Keratinocyte (primary cell): Measurements from ENCODE around the gene LILRA6. TPM values are rescaled to one million over a fixed set of nuclear protein-coding genes. Genes with fewer than 3 reads are reported as not detected.
"Not testable (repeated sequence)": the region's sequence is repeated elsewhere in the genome, so short reads cannot be mapped to it uniquely, and the experiment has no call there.

Experiments used
- DNase-seq: peaks from one replicate; pipeline ENCODE4 v3.0.0-alpha.2; 2011; ENCODE audit warnings: low read depth, missing footprints, low spot score
- FAIRE-seq: peaks from 2 replicates; lab custom pipeline; 2011; peaks lifted over from hg19 to GRCh38; lab: Jason Lieb, UNC
- H2AFZ ChIP-seq: 2 replicates; pipeline ENCODE4 v1.6.0; 2012; ENCODE audit warnings: low read length, control low read depth, inconsistent platforms; ENCODE audit not compliant: control insufficient read depth
- H3K27ac ChIP-seq: 2 replicates; pipeline ENCODE4 v1.5.1; 2011; ENCODE audit warnings: low read length; ENCODE audit not compliant: control insufficient read depth, insufficient read depth
- H3K27me3 ChIP-seq: 3 replicates; pipeline ENCODE4 v1.6.0; 2011; ENCODE audit warnings: low read length; ENCODE audit not compliant: control insufficient read depth, insufficient read depth; ENCODE audit errors: extremely low read depth
- H3K36me3 ChIP-seq, 2 experiments: 2 replicates in 1 of 2; 3 replicates in 1 of 2; pipeline ENCODE4 v1.5.1; 2011; ENCODE audit warnings: low read length in 2 of 2, mild to moderate bottlenecking in 1 of 2; ENCODE audit not compliant: control insufficient read depth in 2 of 2, insufficient read depth in 2 of 2; ENCODE audit errors: extremely low read depth in 1 of 2
- H3K4me1 ChIP-seq: 3 replicates; pipeline ENCODE4 v1.5.1; 2011; ENCODE audit warnings: low read length; ENCODE audit not compliant: control insufficient read depth, insufficient read depth; ENCODE audit errors: extremely low read depth
- H3K4me2 ChIP-seq: 3 replicates; pipeline ENCODE4 v1.6.0; 2011; ENCODE audit warnings: low read depth, low read length; ENCODE audit not compliant: control insufficient read depth, insufficient read depth; ENCODE audit errors: extremely low read depth
- H3K4me3 ChIP-seq, 3 experiments: fragments of 200-600 bp in 1 of 3; sonication (generic) in 1 of 3; 2 replicates in 2 of 3; 3 replicates in 1 of 3; pipeline ENCODE4 v1.5.1; 2011 to 2016; ENCODE audit warnings: low read length in 3 of 3, mild to moderate bottlenecking in 3 of 3, control low read depth in 2 of 3, inconsistent platforms in 1 of 3, low read depth in 1 of 3, mixed read lengths in 1 of 3, mixed run types in 1 of 3, moderate library complexity in 1 of 3; ENCODE audit not compliant: control insufficient read depth in 2 of 3, insufficient read depth in 2 of 3; ENCODE audit errors: extremely low read depth in 1 of 3
- H3K79me2 ChIP-seq: 2 replicates; pipeline ENCODE4 v1.6.0; 2012; ENCODE audit warnings: low read length; ENCODE audit not compliant: control insufficient read depth, insufficient read depth
- H3K9ac ChIP-seq: 3 replicates; pipeline ENCODE4 v1.6.0; 2011; ENCODE audit warnings: low read length; ENCODE audit not compliant: control insufficient read depth, insufficient read depth; ENCODE audit errors: extremely low read depth
- H3K9me1 ChIP-seq: 3 replicates; pipeline ENCODE4 v1.6.0; 2011; ENCODE audit warnings: low read length; ENCODE audit not compliant: control insufficient read depth, insufficient read depth; ENCODE audit errors: extremely low read depth
- H3K9me3 ChIP-seq: 2 replicates; pipeline ENCODE4 v1.5.1; 2012; ENCODE audit warnings: low read depth, low read length; ENCODE audit not compliant: control insufficient read depth
- H4K20me1 ChIP-seq: 3 replicates; pipeline ENCODE4 v1.6.0; 2011; ENCODE audit warnings: low read length; ENCODE audit not compliant: control insufficient read depth, insufficient read depth; ENCODE audit errors: extremely low read depth
- EZH2 ChIP-seq: IDR thresholded peaks from one replicate; pipeline ENCODE4 v1.6.1; 2012; ENCODE audit warnings: inconsistent platforms, mild to moderate bottlenecking, low read length, moderate library complexity
- dilution Hi-C: fragments of 300-500 bp; cut with MboI; formaldehyde crosslinking; loops from one replicate; pipeline ENCODE4 v1.7.0; 2020; ENCODE audit warnings: low sequenced_read_pairs; ENCODE audit not compliant: extremely low pct_ligation_motif_present
- polyA plus RNA-seq, 5 experiments: library from polyadenylated mRNA; depleted of rRNA in 3 of 5; stranded (reverse) in 3 of 5; stranded (forward) in 1 of 5; unstranded in 1 of 5; fragments of >200 nt; gene quantifications; 1 replicate in 1 of 5; 2 replicates in 3 of 5; 3 replicates in 1 of 5; pipeline versions ENCODE4 v1.2.1 to v1.2.3, GENCODE V29; 2011 to 2012; ENCODE audit warnings: missing spikeins in 2 of 5, low read depth in 1 of 5, low replicate concordance in 1 of 5
- TF ChIP-seq, protein P1 (sequence below), 3 experiments: IDR thresholded peaks in 1 of 3; conservative IDR thresholded peaks in 1 of 3; optimal IDR thresholded peaks in 1 of 3; 2 replicates in 2 of 3; 3 replicates in 1 of 3; pipeline versions ENCODE3 to v1.5.1; 2011; ENCODE audit warnings: low read length in 3 of 3, mild to moderate bottlenecking in 3 of 3, moderate library complexity in 2 of 3, control low read depth in 1 of 3, inconsistent platforms in 1 of 3; ENCODE audit not compliant: insufficient read depth in 2 of 3; ENCODE audit errors: extremely low read depth in 1 of 3

LILRA6 gene
- polyA plus RNA-seq, 1 donor (not counting 4 experiments of a cell fraction or from before 2014, with no cell fraction given), result not detected

DNA sequence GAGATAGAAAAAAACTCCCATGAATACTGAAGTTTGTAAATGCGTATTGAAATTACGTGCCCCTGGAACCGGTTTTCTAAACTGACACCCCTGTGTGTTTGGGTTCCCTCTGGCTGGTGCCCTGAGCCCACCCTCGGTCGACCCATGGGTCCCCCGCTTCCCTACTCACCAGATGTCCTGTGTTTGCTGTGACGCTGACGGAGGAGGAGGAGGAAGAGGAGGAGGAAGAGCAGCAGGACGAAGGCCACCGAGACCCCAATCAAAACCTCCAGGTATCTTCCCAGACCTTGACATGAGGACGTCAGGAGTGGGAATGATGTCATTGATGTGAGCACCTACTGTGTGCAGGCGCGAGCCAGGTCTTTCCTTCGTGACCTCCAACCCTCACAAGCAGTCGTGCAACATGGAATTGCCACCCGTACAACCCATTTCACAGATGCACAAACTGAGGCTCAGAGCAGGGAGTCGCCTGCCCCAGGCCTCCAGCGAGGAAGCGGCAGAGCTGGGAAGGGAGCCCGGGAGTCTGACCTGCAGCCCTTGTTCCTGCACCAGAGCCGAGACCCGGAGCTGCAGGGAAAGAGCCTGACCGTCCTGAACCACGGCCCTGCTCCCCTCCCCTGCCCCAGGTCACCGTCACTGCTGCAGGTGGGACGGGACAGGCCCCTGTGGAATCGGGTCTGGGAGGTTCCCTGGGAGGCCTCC, 23.5 kb downstream of the LILRA6 start:
- H3K27ac ChIP-seq, result no peak overlapping the region

DNA sequence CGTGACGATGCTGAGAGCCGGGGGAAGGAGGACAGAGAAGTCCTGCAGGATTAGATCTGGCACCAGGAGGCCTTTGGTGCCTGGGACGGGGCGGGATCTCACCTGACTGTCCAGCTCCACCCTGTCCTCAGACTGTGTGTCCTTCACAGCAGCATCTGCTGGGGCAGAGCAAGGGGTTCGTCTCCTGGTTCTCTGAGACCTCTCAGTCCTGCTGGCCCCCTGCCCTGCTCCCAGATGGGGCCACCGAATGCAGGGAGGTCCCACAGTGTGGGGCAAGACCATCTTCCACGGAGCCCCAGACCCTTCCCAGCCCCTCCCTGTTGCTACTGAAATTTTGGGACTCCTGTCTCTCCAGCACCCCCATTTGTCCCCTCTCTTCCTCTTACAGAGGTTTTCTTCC, 24.3 kb downstream of the LILRA6 start:
- no peak for TF ChIP-seq EZH2
- TF ChIP-seq, protein P1, sequence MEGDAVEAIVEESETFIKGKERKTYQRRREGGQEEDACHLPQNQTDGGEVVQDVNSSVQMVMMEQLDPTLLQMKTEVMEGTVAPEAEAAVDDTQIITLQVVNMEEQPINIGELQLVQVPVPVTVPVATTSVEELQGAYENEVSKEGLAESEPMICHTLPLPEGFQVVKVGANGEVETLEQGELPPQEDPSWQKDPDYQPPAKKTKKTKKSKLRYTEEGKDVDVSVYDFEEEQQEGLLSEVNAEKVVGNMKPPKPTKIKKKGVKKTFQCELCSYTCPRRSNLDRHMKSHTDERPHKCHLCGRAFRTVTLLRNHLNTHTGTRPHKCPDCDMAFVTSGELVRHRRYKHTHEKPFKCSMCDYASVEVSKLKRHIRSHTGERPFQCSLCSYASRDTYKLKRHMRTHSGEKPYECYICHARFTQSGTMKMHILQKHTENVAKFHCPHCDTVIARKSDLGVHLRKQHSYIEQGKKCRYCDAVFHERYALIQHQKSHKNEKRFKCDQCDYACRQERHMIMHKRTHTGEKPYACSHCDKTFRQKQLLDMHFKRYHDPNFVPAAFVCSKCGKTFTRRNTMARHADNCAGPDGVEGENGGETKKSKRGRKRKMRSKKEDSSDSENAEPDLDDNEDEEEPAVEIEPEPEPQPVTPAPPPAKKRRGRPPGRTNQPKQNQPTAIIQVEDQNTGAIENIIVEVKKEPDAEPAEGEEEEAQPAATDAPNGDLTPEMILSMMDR (optimal IDR thresholded peaks at IDR 0.05 in 1 of 3, IDR thresholded peaks at IDR 0.05 in 1 of 3, conservative IDR thresholded peaks at IDR 0.05 in 1 of 3; ENCODE audit: extremely low read depth in 1 of 3, insufficient read depth in 2 of 3, low read length in 3 of 3), result no peak
- H3K4me3 ChIP-seq, result no peak overlapping the region
- no peak overlapping the region for H3K9ac ChIP-seq
- H4K20me1 ChIP-seq, result no peaks in the 10 kb centered on the region
- H3K27ac ChIP-seq, result no peak overlapping the region
- dilution Hi-C loops, result no loop called here
- no peak overlapping the region for H3K4me2 ChIP-seq
- H3K27me3 ChIP-seq, result peaks cover 3% of the 10 kb centered on the region
- H3K4me1 ChIP-seq, result no peaks in the 10 kb centered on the region
- no peaks in the 10 kb centered on the region for H3K79me2 ChIP-seq
- no peak for DNase-seq
- H3K9me1 ChIP-seq, result no peaks in the 10 kb centered on the region
- no peaks in the 10 kb centered on the region for H3K9me3 ChIP-seq
- no peaks in the 10 kb centered on the region for H3K36me3 ChIP-seq
- no peak overlapping the region for H2AFZ ChIP-seq
- FAIRE-seq, result no peak

More for the DNA sequence above, 23.5 kb downstream of the LILRA6 start:
- Histone ChIP-seq H2AFZ (no peak overlapping the region), H3K79me2 (no peaks in the 10 kb centered on the region), H3K4me2 (no peak overlapping the region), H3K27me3 (peaks cover 4% of the 10 kb centered on the region), H3K36me3 (no peaks in the 10 kb centered on the region), H3K4me1 (no peaks in the 10 kb centered on the region), H4K20me1 (no peaks in the 10 kb centered on the region), H3K9me3 (no peaks in the 10 kb centered on the region), H3K9me1 (no peaks in the 10 kb centered on the region), H3K9ac (no peak overlapping the region), H3K4me3 (no peak overlapping the region)
- DNase-seq (no peak), FAIRE-seq (no peak)
- dilution Hi-C loops, result no loop called here
- no peak for TF ChIP-seq EZH2
- TF ChIP-seq, protein P1 (optimal IDR thresholded peaks at IDR 0.05 in 1 of 3, IDR thresholded peaks at IDR 0.05 in 1 of 3, conservative IDR thresholded peaks at IDR 0.05 in 1 of 3; ENCODE audit: extremely low read depth in 1 of 3, insufficient read depth in 2 of 3, low read length in 3 of 3), result no peak

DNA sequence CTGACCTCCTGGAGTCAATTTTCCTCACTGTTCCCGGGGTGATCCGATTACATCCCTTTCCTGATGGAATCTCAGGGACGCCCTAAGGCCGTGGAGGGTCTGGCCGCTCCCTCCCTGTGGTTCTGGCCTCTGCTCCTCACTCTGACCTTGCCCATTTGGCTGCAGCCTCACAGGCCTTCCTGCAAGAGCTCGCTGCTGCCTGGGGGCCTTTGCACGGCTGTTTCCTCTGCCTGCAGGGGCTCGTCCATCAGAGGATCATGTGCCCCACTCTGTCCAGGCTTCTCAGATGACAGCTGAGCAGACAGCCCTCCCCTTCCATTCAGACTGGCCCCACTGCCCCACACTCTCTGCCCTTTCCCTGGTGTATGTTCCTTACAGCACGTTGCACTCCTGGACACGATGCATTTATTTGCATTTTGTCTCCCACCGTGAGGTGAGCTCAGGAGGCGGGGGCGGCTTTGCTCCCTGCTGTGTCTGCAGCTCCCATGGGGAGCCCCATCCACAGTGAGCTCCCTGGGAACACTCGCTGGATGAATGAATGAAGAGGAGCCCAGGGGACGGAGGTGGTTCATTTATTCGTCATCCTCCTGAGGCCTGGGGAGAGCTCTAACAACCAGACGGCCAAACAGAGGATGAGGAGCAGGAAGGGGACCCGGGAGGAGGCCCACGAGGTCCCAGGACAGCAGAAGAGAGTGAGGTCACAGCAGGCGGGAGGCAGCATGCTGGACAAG, 24.9 kb downstream of the LILRA6 start:
- H3K27me3 ChIP-seq, dilution Hi-C loops, H3K9ac ChIP-seq, H3K4me1 ChIP-seq, H4K20me1 ChIP-seq, H3K9me1 ChIP-seq, H3K36me3 ChIP-seq, FAIRE-seq, DNase-seq, H3K9me3 ChIP-seq, H2AFZ ChIP-seq, H3K79me2 ChIP-seq, H3K27ac ChIP-seq, H3K4me2 ChIP-seq, H3K4me3 ChIP-seq: not testable (repeated sequence)
